ENCODE results near the gene SH2D3C.
A peak's percentile ranks its signal among the peaks of the same experiment; 100 is the strongest.
"Not testable (repeated sequence)": the region's sequence is repeated elsewhere in the genome, so short reads cannot be mapped to it uniquely, and the experiment has no call there.

Gene SH2D3C

GRCh38 chr9:127785933-127786772 is 7.7 kb upstream of the SH2D3C start, which contains the start of gene CDK9:
Gene CDK9, plus strand, starts transcription at chr9:127786034. Its CDS starts 115 bp downstream, at chr9:127786149.
- Histone ChIP-seq H3K4me1 (no peaks in the 10 kb centered on the region), H3K27ac (peak within 1 kb of the TSS; percentile 83), H3K4me2 (ENCODE audit: low read length) (peak within 1 kb of the TSS; percentile 77), H3K4me3 (ENCODE audit: low read depth, low read length) (peak within 1 kb of the TSS; percentile 98), H3K27me3 (ENCODE audit: control insufficient read depth, insufficient read depth, low read length) (no peaks in the 10 kb centered on the region), H3K9me3 (ENCODE audit: control insufficient read depth, low read length) (no peaks in the 10 kb centered on the region), H3K36me3 (ENCODE audit: control insufficient read depth, insufficient read depth, low read length) (no peaks in the 10 kb centered on the region), H3K79me2 (peaks cover 3% of the 10 kb centered on the region), H3K9ac (peak within 1 kb of the TSS; percentile 80), H2AFZ (peak within 1 kb of the TSS; percentile 75)
- no peak for TF ChIP-seq CTCF (IDR thresholded peaks at IDR 0.05)

- H3K4me3 ChIP-seq (ENCODE audit: low read depth, low read length): peak overlapping the region; percentile 67
- peak; percentile 89 for TF ChIP-seq CTCF (IDR thresholded peaks at IDR 0.05)
- H3K27me3 ChIP-seq (ENCODE audit: control insufficient read depth, insufficient read depth, low read length): no peaks in the 10 kb centered on the region
- H3K9ac ChIP-seq: no peak overlapping the region
- H3K36me3 ChIP-seq (ENCODE audit: control insufficient read depth, insufficient read depth, low read length): no peaks in the 10 kb centered on the region
- H3K79me2 ChIP-seq: peaks cover 3% of the 10 kb centered on the region
- peak overlapping the region; percentile 75 for H2AFZ ChIP-seq
- peak overlapping the region; percentile 69 for H3K27ac ChIP-seq
- H3K9me3 ChIP-seq (ENCODE audit: control insufficient read depth, low read length): no peaks in the 10 kb centered on the region
- H3K4me2 ChIP-seq (ENCODE audit: low read length): peak overlapping the region; percentile 77
- no peaks in the 10 kb centered on the region for H3K4me1 ChIP-seq
Measured at GRCh38 chr9:127785023-127785932, 6.8 kb upstream of the SH2D3C start.

- Histone ChIP-seq H3K9me3 (ENCODE audit: control insufficient read depth, low read length) (no peaks in the 10 kb centered on the region), H3K79me2 (peaks cover 3% of the 10 kb centered on the region), H3K27ac (peak overlapping the region; percentile 51), H3K27me3 (ENCODE audit: control insufficient read depth, insufficient read depth, low read length) (no peaks in the 10 kb centered on the region), H3K4me2 (ENCODE audit: low read length) (no peak overlapping the region), H3K9ac (no peak overlapping the region), H3K4me1 (no peaks in the 10 kb centered on the region), H3K36me3 (ENCODE audit: control insufficient read depth, insufficient read depth, low read length) (no peaks in the 10 kb centered on the region), H2AFZ (peak overlapping the region; percentile 11), H3K4me3 (ENCODE audit: low read depth, low read length) (no peak overlapping the region)
- TF ChIP-seq CTCF (IDR thresholded peaks at IDR 0.05): no peak
Measured at GRCh38 chr9:127783111-127784008, 4.9 kb upstream of the SH2D3C start.

GRCh38 chr9:127781806-127782205 is 3.3 kb upstream of the SH2D3C start:
- no peak overlapping the region for H3K4me2 ChIP-seq (ENCODE audit: low read length)
- H2AFZ ChIP-seq: no peak overlapping the region
- no peaks in the 10 kb centered on the region for H3K9me3 ChIP-seq (ENCODE audit: control insufficient read depth, low read length)
- no peaks in the 10 kb centered on the region for H3K79me2 ChIP-seq
- H3K4me3 ChIP-seq (ENCODE audit: low read depth, low read length): no peak overlapping the region
- H3K27ac ChIP-seq: no peak overlapping the region
- H3K9ac ChIP-seq: no peak overlapping the region
- H3K27me3 ChIP-seq (ENCODE audit: control insufficient read depth, insufficient read depth, low read length): no peaks in the 10 kb centered on the region
- no peaks in the 10 kb centered on the region for H3K4me1 ChIP-seq
- H3K36me3 ChIP-seq (ENCODE audit: control insufficient read depth, insufficient read depth, low read length): no peaks in the 10 kb centered on the region
- TF ChIP-seq CTCF (IDR thresholded peaks at IDR 0.05): no peak

- H2AFZ ChIP-seq; H3K4me1 ChIP-seq; H3K36me3 ChIP-seq (ENCODE audit: control insufficient read depth, insufficient read depth, low read length); H3K27me3 ChIP-seq (ENCODE audit: control insufficient read depth, insufficient read depth, low read length); H3K27ac ChIP-seq; H3K4me3 ChIP-seq (ENCODE audit: low read depth, low read length); H3K9me3 ChIP-seq (ENCODE audit: control insufficient read depth, low read length); H3K9ac ChIP-seq; H3K79me2 ChIP-seq; H3K4me2 ChIP-seq (ENCODE audit: low read length): not testable (repeated sequence)
Measured at GRCh38 chr9:127780909-127781308, 2.4 kb upstream of the SH2D3C start.
